Mesendoderm (in vitro differentiated cells): ENCODE measurements around the gene ZNF684.
"Not testable (repeated sequence)": the region's sequence is repeated elsewhere in the genome, so short reads cannot be mapped to it uniquely, and the experiment has no call there.

ENCODE experiments used
- DNase-seq: peaks from one replicate; pipeline ENCODE4 v3.0.0; 2013
- H2AK5ac ChIP-seq: 2 replicates; pipeline ENCODE4 v1.6.1; 2013; ENCODE audit warnings: low read length, inconsistent platforms
- H2BK120ac ChIP-seq: 2 replicates; pipeline ENCODE4 v1.6.1; 2013; ENCODE audit warnings: low read depth, mild to moderate bottlenecking, low read length, moderate library complexity, mixed read lengths
- H2BK15ac ChIP-seq: replicated peaks from 2 replicates; pipeline ENCODE4 v1.6.1; 2013; ENCODE audit warnings: low read depth, mild to moderate bottlenecking, moderate library complexity
- H2BK5ac ChIP-seq: 2 replicates; pipeline ENCODE4 v1.6.1; 2013; ENCODE audit warnings: low read length, inconsistent platforms
- H3K18ac ChIP-seq: 2 replicates; pipeline ENCODE4 v1.6.1; 2013; ENCODE audit warnings: mild to moderate bottlenecking, low read length, mixed read lengths
- H3K23ac ChIP-seq: one replicate; pipeline ENCODE4 v1.6.1; 2013; ENCODE audit warnings: low read length
- H3K27ac ChIP-seq: 2 replicates; pipeline ENCODE4 v1.5.1; 2013; ENCODE audit warnings: low read depth, mild to moderate bottlenecking, inconsistent platforms, low read length, moderate library complexity
- H3K27me3 ChIP-seq: 2 replicates; pipeline ENCODE4 v1.6.1; 2013; ENCODE audit warnings: low read length, control low read depth, mild to moderate bottlenecking, inconsistent platforms; ENCODE audit not compliant: insufficient read depth, poor library complexity
- H3K36me3 ChIP-seq: 2 replicates; pipeline ENCODE4 v1.6.1; 2013; ENCODE audit warnings: low read length, inconsistent platforms; ENCODE audit not compliant: control insufficient read depth, insufficient read depth
- H3K4ac ChIP-seq: one replicate; pipeline ENCODE4 v1.6.1; 2013; ENCODE audit warnings: low read depth, mild to moderate bottlenecking, low read length, moderate library complexity
- H3K4me1 ChIP-seq: 2 replicates; pipeline ENCODE4 v1.6.1; 2013; ENCODE audit warnings: low read depth, low read length, inconsistent platforms; ENCODE audit not compliant: control insufficient read depth
- H3K4me2 ChIP-seq: 2 replicates; pipeline ENCODE4 v1.6.1; 2013; ENCODE audit warnings: low read length
- H3K4me3 ChIP-seq: 2 replicates; pipeline ENCODE4 v1.5.1; 2013; ENCODE audit warnings: mild to moderate bottlenecking, low read length
- H3K56ac ChIP-seq: one replicate; pipeline ENCODE4 v1.6.1; 2013; ENCODE audit warnings: low read length
- H3K79me1 ChIP-seq: 2 replicates; pipeline ENCODE4 v1.6.1; 2013; ENCODE audit warnings: low read length, inconsistent platforms
- H3K79me2 ChIP-seq: 2 replicates; pipeline ENCODE4 v1.6.1; 2013; ENCODE audit warnings: mild to moderate bottlenecking, low read length; ENCODE audit not compliant: control insufficient read depth, insufficient read depth
- H3K9ac ChIP-seq: 2 replicates; pipeline ENCODE4 v1.6.1; 2013; ENCODE audit warnings: low read length, inconsistent platforms
- H4K5ac ChIP-seq: one replicate; pipeline ENCODE4 v1.6.1; 2013; ENCODE audit warnings: low read length
- H4K8ac ChIP-seq: one replicate; pipeline ENCODE4 v1.6.1; 2013; ENCODE audit warnings: low read depth, mild to moderate bottlenecking, control low read depth, low read length, moderate library complexity
- WGBS: extraction: QIAGEN DNeasy Blood & Tissue Kit; methylation state at CpG from one replicate; pipeline ENCODE4 v1.1.7; 2013; ENCODE audit warnings: low lambda C conversion rate, missing lambda C conversion rate; ENCODE audit not compliant: insufficient coverage; ENCODE audit errors: extremely low coverage; 5-methylcytosine and 5-hydroxymethylcytosine counted together

ZNF684 gene

GRCh38 chr1:40562185-40562584 is 30.7 kb downstream of the ZNF684 start:
- Histone ChIP-seq H4K8ac (no peak overlapping the region), H3K79me2 (no peaks in the 10 kb centered on the region), H2BK5ac (no peak overlapping the region), H3K9ac (no peak overlapping the region), H3K4ac (no peak overlapping the region), H3K4me3 (no peak overlapping the region), H4K5ac (no peak overlapping the region), H3K27ac (no peak overlapping the region), H3K27me3 (no peaks in the 10 kb centered on the region), H3K4me1 (no peaks in the 10 kb centered on the region), H3K4me2 (no peak overlapping the region), H3K18ac (no peak overlapping the region), H2BK15ac (no peak overlapping the region), H3K23ac (no peak overlapping the region), H3K36me3 (no peaks in the 10 kb centered on the region), H3K56ac (no peak overlapping the region), H2BK120ac (no peak overlapping the region), H3K79me1 (no peaks in the 10 kb centered on the region), H2AK5ac (no peak overlapping the region)
- no peak for DNase-seq
- no CpG with 5 or more reads among the region's 2 CpGs for WGBS

GRCh38 chr1:40563266-40563665 is 31.8 kb downstream of the ZNF684 start:
- Histone ChIP-seq H3K4me2 (no peak overlapping the region), H3K4me3 (no peak overlapping the region), H2BK15ac (no peak overlapping the region), H2AK5ac (no peak overlapping the region), H3K9ac (no peak overlapping the region), H3K79me2 (no peaks in the 10 kb centered on the region), H2BK120ac (no peak overlapping the region), H3K4me1 (no peaks in the 10 kb centered on the region), H3K36me3 (no peaks in the 10 kb centered on the region), H3K56ac (no peak overlapping the region), H3K27me3 (no peaks in the 10 kb centered on the region), H4K5ac (no peak overlapping the region), H3K27ac (no peak overlapping the region), H3K23ac (no peak overlapping the region), H3K18ac (no peak overlapping the region), H3K4ac (no peak overlapping the region), H3K79me1 (no peaks in the 10 kb centered on the region), H2BK5ac (no peak overlapping the region), H4K8ac (no peak overlapping the region)
- no CpG with 5 or more reads among the region's 4 CpGs for WGBS
- no peak for DNase-seq

- Histone ChIP-seq H2BK120ac (no peak overlapping the region), H3K27me3 (no peaks in the 10 kb centered on the region), H3K4me1 (no peaks in the 10 kb centered on the region), H3K4me3 (no peak overlapping the region), H3K79me1 (no peaks in the 10 kb centered on the region), H3K56ac (no peak overlapping the region), H4K5ac (no peak overlapping the region), H2BK5ac (no peak overlapping the region), H2AK5ac (no peak overlapping the region), H2BK15ac (no peak overlapping the region), H3K4ac (no peak overlapping the region), H3K79me2 (no peaks in the 10 kb centered on the region), H4K8ac (no peak overlapping the region), H3K27ac (no peak overlapping the region), H3K36me3 (no peaks in the 10 kb centered on the region), H3K9ac (no peak overlapping the region), H3K23ac (no peak overlapping the region), H3K18ac (no peak overlapping the region), H3K4me2 (no peak overlapping the region)
- WGBS = no CpG with 5 or more reads among the region's 3 CpGs
- DNase-seq = no peak
These were observed 33.1 kb downstream of the ZNF684 start for GRCh38 chr1:40564506-40564905.

- H3K79me1 ChIP-seq = no peaks in the 10 kb centered on the region
- H2BK5ac ChIP-seq = no peak overlapping the region
- no peak overlapping the region for H3K9ac ChIP-seq
- H3K79me2 ChIP-seq = no peaks in the 10 kb centered on the region
- no CpG with 5 or more reads among the region's 3 CpGs for WGBS
- H3K4ac ChIP-seq = no peak overlapping the region
- no peak overlapping the region for H4K5ac ChIP-seq
- no peak overlapping the region for H3K56ac ChIP-seq
- no peak overlapping the region for H3K27ac ChIP-seq
- no peak overlapping the region for H3K18ac ChIP-seq
- H3K4me2 ChIP-seq = no peak overlapping the region
- H3K23ac ChIP-seq = no peak overlapping the region
- no peak overlapping the region for H2BK15ac ChIP-seq
- H3K36me3 ChIP-seq = no peaks in the 10 kb centered on the region
- no peaks in the 10 kb centered on the region for H3K27me3 ChIP-seq
- H3K4me1 ChIP-seq = no peaks in the 10 kb centered on the region
- H2AK5ac ChIP-seq = no peak overlapping the region
- H4K8ac ChIP-seq = no peak overlapping the region
- H2BK120ac ChIP-seq = no peak overlapping the region
- no peak overlapping the region for H3K4me3 ChIP-seq
- DNase-seq = no peak
These were observed 33.5 kb downstream of the ZNF684 start for GRCh38 chr1:40564913-40565312.

GRCh38 chr1:40567825-40568224 is 36.4 kb downstream of the ZNF684 start:
- no peaks in the 10 kb centered on the region for H3K27me3 ChIP-seq
- no peaks in the 10 kb centered on the region for H3K36me3 ChIP-seq
- no peak overlapping the region for H3K4ac ChIP-seq
- no peak overlapping the region for H2BK15ac ChIP-seq
- no peaks in the 10 kb centered on the region for H3K79me1 ChIP-seq
- no peak overlapping the region for H3K27ac ChIP-seq
- no peak overlapping the region for H3K23ac ChIP-seq
- DNase-seq = no peak
- no peak overlapping the region for H2AK5ac ChIP-seq
- H2BK120ac ChIP-seq = no peak overlapping the region
- H3K9ac ChIP-seq = no peak overlapping the region
- WGBS = no CpG with 5 or more reads among the region's 1 CpG
- H2BK5ac ChIP-seq = no peak overlapping the region
- H3K79me2 ChIP-seq = no peaks in the 10 kb centered on the region
- H3K4me3 ChIP-seq = no peak overlapping the region
- no peak overlapping the region for H4K8ac ChIP-seq
- no peak overlapping the region for H4K5ac ChIP-seq
- H3K18ac ChIP-seq = no peak overlapping the region
- no peak overlapping the region for H3K56ac ChIP-seq
- H3K4me1 ChIP-seq = no peaks in the 10 kb centered on the region
- H3K4me2 ChIP-seq = no peak overlapping the region

GRCh38 chr1:40574805-40575204 is 43.4 kb downstream of the ZNF684 start:
- H3K4me2 ChIP-seq, H2BK120ac ChIP-seq, H3K4me3 ChIP-seq, H3K79me1 ChIP-seq, H3K9ac ChIP-seq, H3K27ac ChIP-seq, H2AK5ac ChIP-seq, H3K27me3 ChIP-seq, DNase-seq, H3K4ac ChIP-seq, H3K56ac ChIP-seq, H3K18ac ChIP-seq, H3K23ac ChIP-seq, H4K8ac ChIP-seq, H3K79me2 ChIP-seq, H4K5ac ChIP-seq, H3K4me1 ChIP-seq, H2BK15ac ChIP-seq, H2BK5ac ChIP-seq, H3K36me3 ChIP-seq: not testable (repeated sequence)
- WGBS = no CpG with 5 or more reads among the region's 3 CpGs
